ENCODE measurements around the gene LYPD6. TPM values are rescaled to one million over a fixed set of nuclear protein-coding genes. Genes with fewer than 3 reads are reported as not detected.

LYPD6 gene
- total RNA-seq, 2 experiments from 2014 or later = not detected

GRCh38 chr2:149446748-149447147 is 116.4 kb downstream of the LYPD6 start:
- ChIA-PET CTCF (no interaction called here), POLR2A (no interaction called here)
- H3K9me3 Mint-ChIP-seq = no peaks in the 10 kb centered on the region

GRCh38 chr2:149448315-149448714 is 117.9 kb downstream of the LYPD6 start:
- CTCF ChIA-PET = no interaction called here
- H3K36me3 Mint-ChIP-seq = no peaks in the 10 kb centered on the region
- POLR2A ChIA-PET = no interaction called here
- peaks cover 3% of the 10 kb centered on the region for H3K27me3 Mint-ChIP-seq
- intact Hi-C loops (cut with micrococcal nuclease) = no loop called here
- no peaks in the 10 kb centered on the region for H3K4me1 Mint-ChIP-seq (ENCODE audit: low read depth)
- no peaks in the 10 kb centered on the region for H3K9me3 Mint-ChIP-seq
- H3K4me3 Mint-ChIP-seq = no peak overlapping the region
- H3K27ac Mint-ChIP-seq = no peak overlapping the region
- no peak for DNase-seq

More at GRCh38 chr2:149446748-149447147, 116.4 kb downstream of the LYPD6 start:
- H3K4me3 Mint-ChIP-seq = no peak overlapping the region
- H3K27me3 Mint-ChIP-seq = peaks cover 1% of the 10 kb centered on the region
- no peaks in the 10 kb centered on the region for H3K4me1 Mint-ChIP-seq (ENCODE audit: low read depth)
- intact Hi-C loops (cut with micrococcal nuclease) = no loop called here
- no peak for DNase-seq
- no peaks in the 10 kb centered on the region for H3K36me3 Mint-ChIP-seq
- no peak overlapping the region for H3K27ac Mint-ChIP-seq

GRCh38 chr2:149449017-149449416 is 118.6 kb downstream of the LYPD6 start:
- Mint-ChIP-seq H3K27me3 (peaks cover 4% of the 10 kb centered on the region), H3K27ac (no peak overlapping the region), H3K9me3 (no peaks in the 10 kb centered on the region), H3K36me3 (no peaks in the 10 kb centered on the region), H3K4me3 (no peak overlapping the region), H3K4me1 (ENCODE audit: low read depth) (no peaks in the 10 kb centered on the region)
- POLR2A ChIA-PET = no interaction called here
- intact Hi-C loops (cut with micrococcal nuclease) = no loop called here
- DNase-seq = no peak
- CTCF ChIA-PET = no interaction called here

- no peak overlapping the region for H3K27ac Mint-ChIP-seq
- no peak for DNase-seq
- ChIA-PET POLR2A (no interaction called here), CTCF (no interaction called here)
- intact Hi-C loops (cut with micrococcal nuclease) = no loop called here
- no peaks in the 10 kb centered on the region for H3K9me3 Mint-ChIP-seq
- no peaks in the 10 kb centered on the region for H3K4me1 Mint-ChIP-seq (ENCODE audit: low read depth)
- peaks cover 7% of the 10 kb centered on the region for H3K27me3 Mint-ChIP-seq
- no peaks in the 10 kb centered on the region for H3K36me3 Mint-ChIP-seq
- H3K4me3 Mint-ChIP-seq = no peak overlapping the region
Measured at GRCh38 chr2:149451417-149452165, 121.2 kb downstream of the LYPD6 start.

GRCh38 chr2:149456285-149456684 is 125.9 kb downstream of the LYPD6 start:
- no peak for DNase-seq
- ChIA-PET POLR2A (no interaction called here), CTCF (interaction anchor here (1.0 kb wide), 1 partner anchor 438 kb away, joined by 3 read pairs; no protein-coding TSS in a partner anchor)
- Mint-ChIP-seq H3K27ac (no peak overlapping the region), H3K27me3 (peaks cover 15% of the 10 kb centered on the region), H3K36me3 (peaks cover 6% of the 10 kb centered on the region), H3K9me3 (peaks cover 25% of the 10 kb centered on the region), H3K4me1 (ENCODE audit: low read depth) (no peaks in the 10 kb centered on the region), H3K4me3 (no peak overlapping the region)
- intact Hi-C loops (cut with micrococcal nuclease) = no loop called here

- CTCF ChIA-PET = no interaction called here
- DNase-seq = no peak
- H3K4me3 Mint-ChIP-seq = no peak overlapping the region
- H3K9me3 Mint-ChIP-seq = peaks cover 31% of the 10 kb centered on the region
- no peak overlapping the region for H3K27ac Mint-ChIP-seq
- peaks cover 12% of the 10 kb centered on the region for H3K27me3 Mint-ChIP-seq
- peaks cover 6% of the 10 kb centered on the region for H3K36me3 Mint-ChIP-seq
- POLR2A ChIA-PET = no interaction called here
- intact Hi-C loops (cut with micrococcal nuclease) = no loop called here
- H3K4me1 Mint-ChIP-seq (ENCODE audit: low read depth) = no peaks in the 10 kb centered on the region
Measured at GRCh38 chr2:149458502-149458901, 128.1 kb downstream of the LYPD6 start.

GRCh38 chr2:149463328-149464002 is 133.1 kb downstream of the LYPD6 start:
- POLR2A ChIA-PET = no interaction called here
- peak; percentile 10 for DNase-seq
- Mint-ChIP-seq H3K9me3 (peaks cover 18% of the 10 kb centered on the region), H3K27ac (no peak overlapping the region), H3K27me3 (peaks cover 3% of the 10 kb centered on the region), H3K4me3 (no peak overlapping the region), H3K36me3 (peaks cover 6% of the 10 kb centered on the region), H3K4me1 (ENCODE audit: low read depth) (no peaks in the 10 kb centered on the region)
- CTCF ChIA-PET = no interaction called here
- intact Hi-C loops (cut with micrococcal nuclease) = no loop called here

GRCh38 chr2:149464396-149464795 is 134.0 kb downstream of the LYPD6 start:
- no peak overlapping the region for H3K27ac Mint-ChIP-seq
- H3K36me3 Mint-ChIP-seq = no peaks in the 10 kb centered on the region
- no peak overlapping the region for H3K4me3 Mint-ChIP-seq
- intact Hi-C loops (cut with micrococcal nuclease) = no loop called here
- CTCF ChIA-PET = no interaction called here
- H3K27me3 Mint-ChIP-seq = peaks cover 2% of the 10 kb centered on the region
- no peaks in the 10 kb centered on the region for H3K4me1 Mint-ChIP-seq (ENCODE audit: low read depth)
- POLR2A ChIA-PET = no interaction called here
- H3K9me3 Mint-ChIP-seq = peaks cover 10% of the 10 kb centered on the region
- no peak for DNase-seq

- ChIA-PET POLR2A (no interaction called here), CTCF (no interaction called here)
- no peaks in the 10 kb centered on the region for H3K4me1 Mint-ChIP-seq (ENCODE audit: low read depth)
- no peak for DNase-seq
- intact Hi-C loops (cut with micrococcal nuclease) = no loop called here
- H3K4me3 Mint-ChIP-seq = no peak overlapping the region
- peaks cover 5% of the 10 kb centered on the region for H3K9me3 Mint-ChIP-seq
- peaks cover 2% of the 10 kb centered on the region for H3K27me3 Mint-ChIP-seq
- H3K27ac Mint-ChIP-seq = no peak overlapping the region
- no peaks in the 10 kb centered on the region for H3K36me3 Mint-ChIP-seq
Measured at GRCh38 chr2:149465873-149466272, 135.5 kb downstream of the LYPD6 start.

- no peaks in the 10 kb centered on the region for H3K4me1 Mint-ChIP-seq (ENCODE audit: low read depth)
- H3K36me3 Mint-ChIP-seq = no peaks in the 10 kb centered on the region
- no peak overlapping the region for H3K27ac Mint-ChIP-seq
- intact Hi-C loops (cut with micrococcal nuclease) = no loop called here
- peaks cover 2% of the 10 kb centered on the region for H3K27me3 Mint-ChIP-seq
- DNase-seq = no peak
- H3K4me3 Mint-ChIP-seq = no peak overlapping the region
- POLR2A ChIA-PET = no interaction called here
- CTCF ChIA-PET = no interaction called here
- H3K9me3 Mint-ChIP-seq = peaks cover 4% of the 10 kb centered on the region
Measured at GRCh38 chr2:149466635-149467034, 136.2 kb downstream of the LYPD6 start.

GRCh38 chr2:149467436-149467835 is 137.0 kb downstream of the LYPD6 start:
- H3K4me1 Mint-ChIP-seq (ENCODE audit: low read depth) = no peaks in the 10 kb centered on the region
- CTCF ChIA-PET = interaction anchor here (1.2 kb wide), 1 partner anchor 102 kb away, joined by 4 read pairs; no protein-coding TSS in a partner anchor
- intact Hi-C loops (cut with micrococcal nuclease) = no loop called here
- POLR2A ChIA-PET = no interaction called here
- H3K36me3 Mint-ChIP-seq = no peaks in the 10 kb centered on the region
- H3K4me3 Mint-ChIP-seq = no peak overlapping the region
- no peak for DNase-seq
- H3K9me3 Mint-ChIP-seq = no peaks in the 10 kb centered on the region
- H3K27ac Mint-ChIP-seq = no peak overlapping the region
- peaks cover 2% of the 10 kb centered on the region for H3K27me3 Mint-ChIP-seq

- Mint-ChIP-seq H3K36me3 (no peaks in the 10 kb centered on the region), H3K27me3 (peaks cover 2% of the 10 kb centered on the region), H3K4me3 (no peak overlapping the region), H3K4me1 (ENCODE audit: low read depth) (no peaks in the 10 kb centered on the region), H3K27ac (no peak overlapping the region), H3K9me3 (no peaks in the 10 kb centered on the region)
- intact Hi-C loops (cut with micrococcal nuclease) = no loop called here
- no peak for DNase-seq
- CTCF ChIA-PET = no interaction called here
- POLR2A ChIA-PET = no interaction called here
Measured at GRCh38 chr2:149468636-149469035, 138.2 kb downstream of the LYPD6 start.

GRCh38 chr2:149470046-149470445 is 139.7 kb downstream of the LYPD6 start:
- POLR2A ChIA-PET = no interaction called here
- intact Hi-C loops (cut with micrococcal nuclease) = no loop called here
- no peaks in the 10 kb centered on the region for H3K36me3 Mint-ChIP-seq

More at GRCh38 chr2:149470046-149470445, 139.7 kb downstream of the LYPD6 start:
- H3K4me3 Mint-ChIP-seq = no peak overlapping the region
- no peaks in the 10 kb centered on the region for H3K4me1 Mint-ChIP-seq (ENCODE audit: low read depth)
- no peak for DNase-seq
- CTCF ChIA-PET = no interaction called here
- peaks cover 2% of the 10 kb centered on the region for H3K27me3 Mint-ChIP-seq
- H3K9me3 Mint-ChIP-seq = no peaks in the 10 kb centered on the region
- no peak overlapping the region for H3K27ac Mint-ChIP-seq

Data from activated CD4-positive, alpha-beta memory T cell treated with anti-CD3 and anti-CD28 coated beads for 36 hours (primary cell).